Activated gamma-delta T cell treated with anti-CD3 and anti-CD28 coated beads, Interleukin-2, amount 50 U/mL, for 16 hours (primary cell): Measurements from ENCODE around the gene S1PR2.
"Not testable (repeated sequence)": the region's sequence is repeated elsewhere in the genome, so short reads cannot be mapped to it uniquely, and the experiment has no call there.

Source experiments
- DNase-seq: peaks from one replicate; pipeline ENCODE4 v3.0.0-alpha.2; 2020; ENCODE audit warnings: low read depth

The S1PR2 gene

DNA sequence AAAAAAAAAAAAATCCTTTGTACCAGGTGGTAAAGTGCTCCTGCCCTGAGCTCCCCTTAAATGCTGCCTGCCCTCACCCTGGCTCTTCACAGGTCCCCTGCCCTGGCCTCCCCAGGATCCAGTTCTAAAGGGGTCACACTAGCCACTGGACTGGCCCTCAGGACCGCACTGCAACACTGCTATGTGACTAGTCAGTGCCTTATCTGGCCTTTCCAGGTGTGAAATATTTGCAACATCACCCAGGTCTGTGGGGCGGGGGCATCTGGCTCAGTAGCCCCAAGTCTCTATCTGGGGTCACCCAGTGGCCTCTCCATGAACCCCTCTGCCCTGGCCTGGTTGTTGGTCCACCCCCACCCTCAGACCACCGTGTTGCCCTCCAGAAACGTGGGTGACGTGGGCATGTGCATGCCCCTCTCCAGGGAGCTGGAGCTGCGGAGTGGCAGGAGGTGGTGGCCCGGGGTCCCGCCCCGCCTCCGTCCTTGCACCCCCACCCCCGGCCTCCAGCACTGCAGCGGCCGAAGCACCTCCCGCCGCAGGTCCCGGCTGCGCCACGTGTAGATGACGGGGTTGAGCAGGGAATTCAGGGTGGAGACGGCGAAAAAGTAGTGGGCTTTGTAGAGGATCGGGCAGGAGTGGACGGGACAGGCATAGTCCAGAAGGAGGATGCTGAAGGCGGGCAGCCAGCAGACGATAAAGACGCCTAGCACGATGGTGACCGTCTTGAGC, 7.5 kb downstream of the S1PR2 start:
- DNase-seq = no peak

DNA sequence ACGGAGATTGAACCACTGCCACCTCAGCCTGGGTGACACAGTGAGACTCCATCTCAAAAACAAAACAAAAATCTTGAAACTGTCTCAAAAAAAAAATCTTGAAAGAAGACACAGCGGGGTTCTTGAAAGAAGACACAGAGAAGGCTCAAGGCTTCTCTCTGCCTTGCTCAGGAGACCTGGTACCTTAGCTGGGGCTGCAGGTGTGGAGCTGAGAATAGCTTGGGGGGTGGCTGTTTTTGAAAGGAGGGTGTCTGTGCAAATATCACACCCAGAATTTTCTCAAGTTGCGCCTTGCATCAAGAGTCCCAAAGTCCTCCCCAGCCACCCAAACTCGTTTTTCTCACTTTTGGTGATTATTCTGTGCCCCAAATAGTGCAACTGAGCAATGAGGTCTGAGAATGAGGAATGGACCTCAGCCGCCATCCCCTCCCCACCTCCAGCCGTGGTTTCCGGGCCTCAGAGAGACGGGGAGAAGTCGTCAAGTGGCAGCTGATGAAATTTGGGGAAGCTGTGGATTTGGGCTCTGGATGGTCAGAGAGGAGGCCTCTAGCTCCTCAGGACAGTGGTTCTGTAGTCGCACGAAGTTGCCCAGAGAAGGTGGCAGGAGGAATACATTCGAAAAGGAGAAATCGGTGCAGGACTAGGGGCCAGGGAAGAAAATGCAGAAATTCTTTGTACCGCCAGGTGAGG, 8.8 kb downstream of the S1PR2 start:
- DNase-seq = no peak

DNA sequence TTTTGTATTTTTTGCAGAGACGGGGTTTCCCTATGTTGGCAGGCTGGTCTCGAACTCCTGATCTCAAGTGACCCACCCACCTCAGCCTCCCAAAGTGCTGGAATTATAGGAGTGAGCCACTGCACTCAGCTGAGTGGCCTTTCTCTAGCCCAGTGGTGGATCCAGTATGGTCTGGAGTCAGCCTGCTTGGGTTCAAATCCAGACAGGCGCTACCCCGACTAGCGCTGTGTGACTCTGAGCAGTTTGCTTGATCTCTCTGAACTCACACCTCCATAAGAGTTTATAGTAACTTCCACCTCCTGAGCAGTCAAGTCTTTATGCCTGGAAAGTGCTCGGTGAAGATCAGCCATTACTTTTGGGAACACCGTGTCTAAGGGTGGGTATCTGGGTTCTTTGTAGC, 10.4 kb downstream of the S1PR2 start:
- DNase-seq = no peak

DNA sequence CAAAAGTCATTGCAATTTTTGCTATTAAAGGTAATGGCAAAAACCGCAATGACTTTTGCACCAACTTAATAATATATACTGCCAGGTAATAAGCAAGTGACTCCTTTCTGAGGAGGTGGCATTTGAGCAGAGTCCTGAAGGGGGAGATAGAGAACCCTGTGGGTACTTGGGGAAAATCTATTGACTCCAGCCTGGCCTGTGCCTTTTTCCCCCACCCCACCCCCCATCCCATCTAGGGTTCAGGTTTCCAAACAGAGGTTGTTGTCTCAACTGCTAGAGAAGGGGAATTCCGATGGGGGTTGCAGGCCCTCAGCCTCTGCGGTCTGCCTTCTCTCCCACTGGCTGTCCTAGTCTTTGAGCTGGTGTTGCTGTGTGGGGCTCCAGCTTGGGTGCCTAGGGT, 11.5 kb downstream of the S1PR2 start:
- no peak for DNase-seq

GRCh38 chr19:10217085-10217484, 14.0 kb downstream of the S1PR2 start:
- no peak for DNase-seq

DNA sequence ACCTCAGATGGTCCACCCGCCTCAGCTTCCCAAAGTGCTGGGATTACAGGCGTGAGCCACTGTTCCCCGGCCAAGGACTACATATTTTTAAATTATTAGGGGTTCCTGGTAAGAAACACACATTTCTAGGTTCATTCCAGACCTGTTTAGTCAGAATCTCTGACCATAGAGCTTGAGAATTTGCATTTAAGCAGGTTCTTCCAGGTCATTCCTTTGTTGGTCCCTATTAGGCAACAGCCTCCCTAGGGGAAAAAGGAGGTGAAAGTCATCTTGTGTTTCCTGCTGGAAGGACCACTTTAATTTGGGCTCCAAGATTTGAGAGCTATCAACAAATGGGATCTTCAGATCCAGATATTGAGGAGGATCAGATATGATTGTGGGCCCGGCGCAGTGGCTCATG, 16.3 kb downstream of the S1PR2 start:
- DNase-seq = no peak

GRCh38 chr19:10211691-10212090, 19.4 kb downstream of the S1PR2 start:
- no peak for DNase-seq

DNA sequence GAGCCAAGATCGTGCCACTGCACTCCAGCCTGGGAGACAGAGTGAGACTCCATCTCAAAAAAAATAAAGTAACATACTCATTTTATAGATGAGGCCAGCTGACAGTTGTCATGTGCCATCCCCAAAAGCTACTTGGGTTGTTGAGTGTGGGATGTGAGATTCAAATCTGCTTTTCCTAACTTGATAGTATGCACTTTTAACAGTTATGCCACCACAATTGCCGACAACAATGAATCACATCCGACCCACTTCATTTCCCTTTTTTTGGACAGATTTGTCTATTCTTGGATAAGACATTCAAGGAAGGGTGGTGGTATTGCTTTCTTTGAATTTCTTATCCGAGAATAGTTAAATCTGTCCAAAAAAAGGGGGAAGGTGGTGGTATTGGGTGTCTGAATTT, 20.1 kb downstream of the S1PR2 start:
- DNase-seq = no peak

GRCh38 chr19:10209315-10209714, 21.8 kb downstream of the S1PR2 start:
- no peak for DNase-seq

DNA sequence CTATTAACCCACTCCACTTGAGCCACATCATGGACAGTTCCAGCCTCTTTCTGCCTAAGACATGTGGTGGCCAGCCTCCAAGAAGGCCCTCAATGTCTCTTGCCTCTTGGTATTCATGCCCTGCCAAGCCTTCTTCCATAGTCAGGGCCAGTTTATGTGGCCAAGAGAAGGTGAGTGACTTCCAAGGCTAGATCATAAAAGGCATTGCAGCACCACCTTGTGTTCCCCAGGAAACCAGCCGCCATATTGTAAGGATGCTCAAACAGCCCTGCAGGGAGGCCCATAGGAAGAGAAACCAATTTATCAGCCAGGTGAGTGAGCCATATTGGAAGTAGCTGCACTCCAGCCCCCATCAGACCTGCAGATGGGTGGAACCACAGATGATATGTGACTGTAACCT, 24.1 kb downstream of the S1PR2 start:
- no peak for DNase-seq

GRCh38 chr19:10206226-10206885, 24.8 kb downstream of the S1PR2 start:
- no peak for DNase-seq

GRCh38 chr19:10205636-10206035, 25.5 kb downstream of the S1PR2 start:
- DNase-seq = no peak

GRCh38 chr19:10203686-10204085, 27.4 kb downstream of the S1PR2 start:
- no peak for DNase-seq

- no peak for DNase-seq
These were observed 30.0 kb downstream of the S1PR2 start for GRCh38 chr19:10201176-10201575.

GRCh38 chr19:10200101-10200500, 31.0 kb downstream of the S1PR2 start:
- DNase-seq = not testable (repeated sequence)

- DNase-seq = not testable (repeated sequence)
These were observed 32.1 kb downstream of the S1PR2 start for GRCh38 chr19:10198889-10199644.

GRCh38 chr19:10195199-10195519, 36.0 kb downstream of the S1PR2 start:
- DNase-seq = no peak

DNA sequence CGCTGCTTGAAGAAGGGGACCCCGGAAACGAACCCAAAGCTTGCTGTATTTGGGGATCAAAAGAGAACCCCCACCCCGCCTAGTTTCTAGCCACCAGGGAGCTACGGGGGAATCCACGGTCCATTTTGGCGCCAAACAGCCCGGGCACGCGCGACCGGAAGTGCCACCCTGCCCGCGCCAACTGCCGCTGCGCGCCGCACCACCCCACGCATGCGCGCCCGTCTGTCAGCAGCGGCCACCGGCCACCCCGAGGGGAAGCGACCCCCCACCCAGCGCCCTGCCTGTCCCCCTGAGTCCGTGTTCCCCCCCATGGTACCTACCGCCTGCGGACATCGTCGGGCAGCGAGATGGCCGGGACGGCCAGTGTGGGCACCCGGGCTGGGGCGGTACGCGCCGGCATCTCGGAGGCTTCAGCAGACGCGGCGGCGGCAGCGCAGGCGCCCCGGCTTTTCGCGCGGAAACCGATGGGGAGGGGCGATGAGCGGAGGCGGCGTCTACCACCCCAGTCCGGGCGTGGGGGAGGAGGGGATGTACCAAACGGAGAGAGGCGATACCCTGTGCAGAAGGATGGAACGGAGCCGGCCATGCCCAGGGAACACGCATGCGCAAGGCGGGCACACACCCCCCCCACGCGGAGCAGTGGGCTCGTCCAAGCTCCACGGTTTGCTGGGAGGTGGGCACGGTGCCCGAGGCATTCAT, 36.5 kb downstream of the S1PR2 start, which contains the start of gene DNMT1:
Gene DNMT1 (minus strand): TSS at position 454 of the 699 bp plus-strand sequence. CDS start 54 bp downstream, at position 400.
- peak; percentile 93 for DNase-seq

DNA sequence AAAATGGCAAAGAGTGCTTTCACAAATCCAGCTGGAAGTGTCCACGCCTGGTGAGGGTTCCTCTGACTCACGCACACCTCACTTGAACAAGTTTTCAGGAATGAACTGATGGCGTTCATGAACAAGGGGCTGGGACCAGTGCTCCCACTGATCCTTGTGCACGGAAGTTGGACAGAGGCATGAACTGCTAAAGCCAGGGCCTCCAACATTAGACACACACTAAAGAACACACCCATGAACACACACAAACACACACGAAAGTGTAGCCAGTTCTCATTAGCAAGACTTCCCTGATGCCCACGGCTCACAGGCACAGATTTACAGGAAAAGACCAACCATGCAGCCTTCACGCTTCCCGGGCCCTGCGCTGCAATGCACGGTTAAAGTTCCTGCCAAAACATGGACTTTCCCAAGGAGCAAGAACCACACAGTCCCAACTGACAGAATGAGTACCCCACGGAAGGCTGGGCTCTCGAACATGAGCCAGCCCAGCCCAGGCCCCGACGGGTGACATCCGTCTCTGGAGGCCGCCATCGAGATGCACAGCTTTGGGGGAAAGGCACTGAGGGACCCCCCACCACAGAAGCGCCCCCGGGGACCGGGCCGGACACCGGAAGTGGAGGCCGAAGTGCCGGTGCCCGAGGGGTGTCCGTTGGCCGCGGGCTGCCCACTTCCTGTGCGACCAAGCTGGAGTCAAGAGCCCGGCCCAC, 37.2 kb downstream of the S1PR2 start:
- DNase-seq = no peak

DNA sequence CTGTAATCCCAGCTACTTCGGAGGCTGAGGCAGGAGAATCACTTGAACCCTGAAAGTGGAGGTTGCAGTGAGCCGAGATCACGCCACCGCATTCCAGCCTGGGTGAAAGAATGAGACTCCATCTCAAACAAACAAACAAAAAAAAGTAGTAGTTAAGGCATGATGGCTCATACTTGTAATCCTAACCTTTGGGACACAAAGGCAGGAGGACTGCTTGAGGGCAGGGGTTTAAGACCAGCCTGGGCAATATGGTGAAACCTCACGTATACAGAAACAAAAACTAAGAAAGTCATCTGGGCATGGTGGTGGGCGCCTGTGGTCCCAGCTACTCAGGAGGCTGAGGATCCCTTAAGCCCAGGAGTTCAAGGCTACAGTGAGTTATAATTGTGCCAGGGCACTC, 38.2 kb downstream of the S1PR2 start:
- DNase-seq = no peak

DNA sequence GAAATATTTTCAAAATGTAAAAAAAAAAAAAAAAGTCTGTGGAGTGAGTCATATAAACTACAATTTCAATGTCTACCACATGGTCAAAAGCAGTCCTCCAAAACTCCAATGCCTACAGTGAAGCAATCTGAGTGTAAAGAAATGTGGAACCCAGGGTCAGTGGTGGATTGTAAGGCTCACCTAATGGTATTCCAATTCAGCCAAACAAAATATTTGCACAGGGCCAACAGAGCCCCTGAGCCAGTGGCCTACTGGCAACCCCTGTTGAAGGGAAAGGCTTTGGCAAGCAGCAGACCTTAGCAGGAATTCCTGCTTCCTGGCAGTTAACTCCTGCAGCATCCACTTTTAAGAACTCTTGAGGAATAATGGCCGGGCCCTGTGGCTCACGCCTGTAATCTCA, 39.8 kb downstream of the S1PR2 start:
- no peak for DNase-seq
